NCI-H748 treated with DMSO at 0.1 percent for 48 hours (cell line): ENCODE results near the gene ZFC3H1.
"Not testable (repeated sequence)": the region's sequence is repeated elsewhere in the genome, so short reads cannot be mapped to it uniquely, and the experiment has no call there.

Experiments
- DNase-seq: peaks from one replicate; lab custom pipeline; 2025; lab: John Stamatoyannopoulos, UW

The ZFC3H1 gene

GRCh38 chr12:71582925-71583324 is 80.7 kb downstream of the ZFC3H1 start:
- no peak for DNase-seq

GRCh38 chr12:71581206-71581605 is 82.4 kb downstream of the ZFC3H1 start:
- no peak for DNase-seq

- no peak for DNase-seq
Measured at GRCh38 chr12:71578694-71579258, 84.9 kb downstream of the ZFC3H1 start.

GRCh38 chr12:71576496-71576895 is 87.2 kb downstream of the ZFC3H1 start:
- DNase-seq = no peak

GRCh38 chr12:71569885-71570284 is 93.8 kb downstream of the ZFC3H1 start:
- not testable (repeated sequence) for DNase-seq

- DNase-seq = no peak
Measured at GRCh38 chr12:71567537-71567936, 96.1 kb downstream of the ZFC3H1 start.

- no peak for DNase-seq
Measured at GRCh38 chr12:71566655-71567054, 97.0 kb downstream of the ZFC3H1 start.

- DNase-seq = no peak
Measured at GRCh38 chr12:71565535-71565934, 98.1 kb downstream of the ZFC3H1 start.

- DNase-seq = no peak
Measured at GRCh38 chr12:71562676-71563595, 100.7 kb downstream of the ZFC3H1 start.
